Endothelial cell of umbilical vein (primary cell): Measurements from ENCODE around the gene PANX2. TPM values are rescaled to one million over a fixed set of nuclear protein-coding genes. Genes with fewer than 3 reads are reported as not detected.

ENCODE experiments used
- BruUV-seq: library from RNA; stranded (reverse); fragments of 400-500 nt; replicated peaks from 2 replicates; lab custom pipeline; 2021; lab: Mats Ljungman, UMichigan
- CTCF ChIA-PET: fragments of 300-600, 350-600 bp; sonication (Branson Sonifier 250); formaldehyde crosslinking; loops from one replicate; lab custom pipeline; 2021; ENCODE audit warnings: antibody characterized with exemption, inconsistent platforms; lab: Charles Lee
- POLR2A ChIA-PET: fragments of 300-600, 350-600 bp; sonication (Branson Sonifier 250); formaldehyde crosslinking; loops from one replicate; lab custom pipeline; 2021; ENCODE audit warnings: antibody characterized with exemption, inconsistent platforms; lab: Charles Lee
- DNase-seq: peaks from one replicate; pipeline ENCODE4 v3.0.0-alpha.2; 2011; ENCODE audit warnings: low read depth, low spot score
- FAIRE-seq: peaks from 2 replicates; lab custom pipeline; 2011; peaks lifted over from hg19 to GRCh38; lab: Jason Lieb, UNC
- H2AFZ ChIP-seq: 2 replicates; pipeline ENCODE4 v1.6.0; 2012; ENCODE audit warnings: low read depth, low read length, control low read depth, inconsistent platforms
- H3K27ac ChIP-seq: 2 replicates; pipeline ENCODE4 v1.5.1; 2011; ENCODE audit warnings: low read depth, mild to moderate bottlenecking, control low read depth, low read length, moderate library complexity; ENCODE audit not compliant: insufficient read depth
- H3K27me3 ChIP-seq, 2 experiments: 2 replicates each; pipeline versions ENCODE4 v1.6.0 to v1.6.1; 2011; ENCODE audit warnings: low read length in 2 of 2, mixed read lengths in 1 of 2; ENCODE audit not compliant: control insufficient read depth in 2 of 2, insufficient read depth in 2 of 2
- H3K36me3 ChIP-seq, 2 experiments: 2 replicates in 1 of 2; 3 replicates in 1 of 2; pipeline ENCODE4 v1.5.1; 2011; ENCODE audit warnings: low read length in 2 of 2, mild to moderate bottlenecking in 1 of 2, moderate library complexity in 1 of 2; ENCODE audit not compliant: control insufficient read depth in 2 of 2, insufficient read depth in 2 of 2; ENCODE audit errors: extremely low read depth in 1 of 2
- H3K4me1 ChIP-seq: 3 replicates; pipeline ENCODE4 v1.5.1; 2011; ENCODE audit warnings: mild to moderate bottlenecking, low read length; ENCODE audit not compliant: control insufficient read depth, insufficient read depth; ENCODE audit errors: extremely low read depth
- H3K4me2 ChIP-seq: 2 replicates; pipeline ENCODE4 v1.6.1; 2011; ENCODE audit warnings: low read length, control low read depth, mixed read lengths; ENCODE audit not compliant: insufficient read depth
- H3K4me3 ChIP-seq, 3 experiments: fragments of 200-600 bp in 1 of 3; sonication (generic), shearing (Covaris generic) in 1 of 3; replicated peaks in 1 of 3; 2 replicates each; pipeline ENCODE4 v1.5.1; 2011 to 2016; ENCODE audit warnings: control low read depth in 3 of 3, low read length in 3 of 3, mild to moderate bottlenecking in 2 of 3, inconsistent platforms in 1 of 3, low read depth in 1 of 3, moderate library complexity in 1 of 3; ENCODE audit not compliant: insufficient read depth in 1 of 3
- H3K79me2 ChIP-seq: 2 replicates; pipeline ENCODE4 v1.6.0; 2012; ENCODE audit warnings: low read length, inconsistent platforms; ENCODE audit not compliant: control insufficient read depth, insufficient read depth
- H3K9ac ChIP-seq: replicated peaks from 2 replicates; pipeline ENCODE3; 2011; ENCODE audit warnings: low read length, control low read depth; ENCODE audit not compliant: insufficient read depth; ENCODE audit errors: extremely low read depth
- H3K9me1 ChIP-seq: replicated peaks from 3 replicates; pipeline ENCODE4 v1.6.0; 2011; ENCODE audit warnings: mild to moderate bottlenecking, low read length; ENCODE audit not compliant: control insufficient read depth, insufficient read depth; ENCODE audit errors: extremely low read depth
- H3K9me3 ChIP-seq: replicated peaks from 2 replicates; pipeline ENCODE4 v1.5.1; 2012; ENCODE audit warnings: low read length, inconsistent platforms; ENCODE audit not compliant: control insufficient read depth, insufficient read depth
- H4K20me1 ChIP-seq: replicated peaks from 2 replicates; pipeline ENCODE3; 2011; ENCODE audit warnings: mild to moderate bottlenecking, low read length; ENCODE audit not compliant: control insufficient read depth, insufficient read depth; ENCODE audit errors: extremely low read depth
- CTCF ChIP-seq, 2 donors: IDR thresholded peaks; 1 replicate in 1 of 2; 2 replicates in 1 of 2; pipeline ENCODE4 v1.5.1; 2011; ENCODE audit warnings: low read length in 2 of 2, mild to moderate bottlenecking in 2 of 2, moderate library complexity in 2 of 2, control low read depth in 1 of 2, inconsistent platforms in 1 of 2, low read depth in 1 of 2; ENCODE audit not compliant: insufficient read depth in 1 of 2; ENCODE audit errors: extremely low read depth in 1 of 2
- EZH2 ChIP-seq: IDR thresholded peaks from 2 replicates; pipeline ENCODE4 v1.6.1; 2012; ENCODE audit warnings: borderline replicate concordance, low read depth, mild to moderate bottlenecking, moderate library complexity, low read length, inconsistent platforms; ENCODE audit not compliant: severe bottlenecking
- FOS ChIP-seq: IDR thresholded peaks from 2 replicates; pipeline ENCODE4 v1.6.1; 2011; ENCODE audit warnings: mild to moderate bottlenecking, low read length, moderate library complexity, borderline replicate concordance; ENCODE audit not compliant: insufficient read depth
- GATA2 ChIP-seq: IDR thresholded peaks from 2 replicates; pipeline ENCODE4 v1.7.0; 2011; ENCODE audit warnings: low read depth, mild to moderate bottlenecking, moderate library complexity, mixed read lengths, low read length; ENCODE audit not compliant: insufficient read length, insufficient read depth
- JUN ChIP-seq: IDR thresholded peaks from 2 replicates; pipeline ENCODE4 v1.6.1; 2011; ENCODE audit warnings: borderline replicate concordance, low read depth; ENCODE audit not compliant: insufficient read length, insufficient read depth
- MAX ChIP-seq: IDR thresholded peaks from 2 replicates; pipeline ENCODE4 v1.6.1; 2011; ENCODE audit not compliant: insufficient read depth, insufficient read length
- MYC ChIP-seq: IDR thresholded peaks from one replicate; pipeline ENCODE4 v1.6.1; 2011; ENCODE audit warnings: mild to moderate bottlenecking, low read depth, low read length
- POLR2A ChIP-seq: IDR thresholded peaks from 2 replicates; pipeline ENCODE4 v1.6.1; 2012; ENCODE audit warnings: low read depth, mild to moderate bottlenecking, control low read depth, low read length
- POLR2AphosphoS5 ChIP-seq: IDR thresholded peaks from 2 replicates; pipeline ENCODE4 v1.6.1; 2012; ENCODE audit warnings: low read depth, mild to moderate bottlenecking, control low read depth, low read length, moderate library complexity; ENCODE audit not compliant: insufficient read depth
- dilution Hi-C: fragments of 300-500 bp; cut with MboI; formaldehyde crosslinking; loops from one replicate; pipeline ENCODE4 v1.15.0; 2019; ENCODE audit warnings: low sequenced_read_pairs; ENCODE audit not compliant: extremely low pct_ligation_motif_present
- intact Hi-C: fragments of 100-400 bp; cut with micrococcal nuclease; formaldehyde crosslinking; loops from one replicate; pipeline ENCODE4 v1.10.0; 2022
- polyA plus RNA-seq, 4 experiments: library from polyadenylated mRNA; depleted of rRNA in 3 of 4; stranded (reverse) in 3 of 4; unstranded in 1 of 4; fragments of >200 nt; gene quantifications; 2 replicates each; pipeline versions ENCODE4 v1.2.1 to v1.2.3, GENCODE V29; 2011 to 2012; ENCODE audit warnings: missing spikeins in 1 of 4
- total RNA-seq: library from RNA; stranded (reverse); gene quantifications from 2 replicates; pipeline ENCODE4 v1.2.3, GENCODE V29; 2021

PANX2 gene
- total and polyA plus RNA-seq, 2 donors (not counting 3 experiments of a cell fraction or from before 2014, with no cell fraction given), result 2.5 to 5.1 TPM

- Histone ChIP-seq H4K20me1 (no peaks in the 10 kb centered on the region), H3K27ac (no peak overlapping the region), H3K4me1 (no peaks in the 10 kb centered on the region), H3K27me3 (no peaks in the 10 kb centered on the region), H3K9me1 (no peaks in the 10 kb centered on the region), H3K9me3 (no peaks in the 10 kb centered on the region), H3K4me2 (no peak overlapping the region), H3K36me3 (peaks cover 25 to 39% of the 10 kb centered on the region in 2 experiments), H3K9ac (no peak overlapping the region), H3K4me3 (no peak overlapping the region), H3K79me2 (no peaks in the 10 kb centered on the region), H2AFZ (no peak overlapping the region)
- POLR2A ChIA-PET, result no interaction called here
- dilution Hi-C loops (no loop called here), intact Hi-C loops (no loop called here)
- FAIRE-seq (no peak), DNase-seq (no peak)
- CTCF ChIA-PET, result no interaction called here
- TF ChIP-seq GATA2 (no peak), FOS (no peak), CTCF (IDR thresholded peaks at IDR 0.05; ENCODE audit: extremely low read depth in 1 of 2, insufficient read depth in 1 of 2, low read depth in 1 of 2, low read length in 2 of 2) (no peak), POLR2AphosphoS5 (no peak), JUN (no peak), EZH2 (no peak), MYC (no peak), POLR2A (no peak), MAX (no peak)
- BruUV-seq, result no TSS peak
These were observed 12.7 kb upstream of the PANX2 start for GRCh38 chr22:50157709-50158375.
